SK-N-MC (cell line): Measurements from ENCODE around the gene ARHGAP33.
"Not testable (repeated sequence)": the region's sequence is repeated elsewhere in the genome, so short reads cannot be mapped to it uniquely, and the experiment has no call there.

Experiments used
- DNase-seq: peaks from one replicate; pipeline ENCODE4 v3.0.0-alpha.2; 2011; ENCODE audit warnings: low read depth, low spot score
- H3K27ac ChIP-seq: fragments of 200-600 bp; sonication (generic); 2 replicates; pipeline ENCODE4 v1.5.1; 2016; ENCODE audit warnings: mixed run types
- H3K36me3 ChIP-seq: fragments of 200-600 bp; sonication (generic); 2 replicates; pipeline ENCODE4 v1.6.1; 2017; ENCODE audit warnings: antibody characterized with exemption, low read length, mixed read lengths; ENCODE audit not compliant: insufficient read depth
- H3K4me3 ChIP-seq: fragments of 200-600 bp; sonication (generic); 2 replicates; pipeline ENCODE4 v1.5.1; 2016
- H3K9ac ChIP-seq: fragments of 200-600 bp; sonication (generic); 2 replicates; pipeline ENCODE4 v1.8.0; 2017; ENCODE audit warnings: mixed run types, mixed read lengths; ENCODE audit not compliant: insufficient read length
- H3K9me3 ChIP-seq: fragments of 200-600 bp; sonication (generic); 2 replicates; pipeline ENCODE4 v1.6.1; 2017; ENCODE audit warnings: low read depth, mild to moderate bottlenecking, antibody characterized with exemption, low read length, moderate library complexity, mixed read lengths
- EZH2 ChIP-seq: fragments of 200-600 bp; sonication (generic); IDR thresholded peaks from one replicate; pipeline ENCODE4 v1.6.1; 2017; ENCODE audit warnings: antibody characterized with exemption
- FOXP2 ChIP-seq: optimal IDR thresholded peaks from 2 replicates; pipeline ENCODE3; 2011; ENCODE audit warnings: mild to moderate bottlenecking, moderate library complexity; ENCODE audit not compliant: insufficient read depth; ENCODE audit errors: extremely low read length, control extremely low read depth
- POLR2AphosphoS5 ChIP-seq: IDR thresholded peaks from 2 replicates; pipeline ENCODE4 v1.6.1; 2012; ENCODE audit warnings: mild to moderate bottlenecking, low read depth, low read length, borderline replicate concordance

ARHGAP33 gene

GRCh38 chr19:35789195-35789977 lies 14.0 kb downstream of the ARHGAP33 start:
- no peaks in the 10 kb centered on the region for H3K36me3 ChIP-seq
- no peaks in the 10 kb centered on the region for H3K9me3 ChIP-seq
- TF ChIP-seq POLR2AphosphoS5: no peak
- H3K4me3 ChIP-seq: no peak overlapping the region
- H3K9ac ChIP-seq: no peak overlapping the region
- no peak for DNase-seq
- H3K27ac ChIP-seq: no peak overlapping the region

- no peaks in the 10 kb centered on the region for H3K36me3 ChIP-seq
- no peak overlapping the region for H3K9ac ChIP-seq
- H3K4me3 ChIP-seq: no peak overlapping the region
- TF ChIP-seq FOXP2 (no peak), EZH2 (no peak), POLR2AphosphoS5 (no peak)
- no peak for DNase-seq
- no peaks in the 10 kb centered on the region for H3K9me3 ChIP-seq
- H3K27ac ChIP-seq: no peak overlapping the region
Measured at GRCh38 chr19:35789978-35790944, 14.9 kb downstream of the ARHGAP33 start.

GRCh38 chr19:35790981-35791813 lies 15.8 kb downstream of the ARHGAP33 start:
- no peak overlapping the region for H3K27ac ChIP-seq
- no peaks in the 10 kb centered on the region for H3K9me3 ChIP-seq

GRCh38 chr19:35791814-35792279 lies 16.5 kb downstream of the ARHGAP33 start:
- no peak overlapping the region for H3K9ac ChIP-seq
- H3K27ac ChIP-seq: no peak overlapping the region
- TF ChIP-seq EZH2 (no peak), POLR2AphosphoS5 (no peak), FOXP2 (no peak)
- no peak for DNase-seq
- no peak overlapping the region for H3K4me3 ChIP-seq
- no peaks in the 10 kb centered on the region for H3K9me3 ChIP-seq
- H3K36me3 ChIP-seq: no peaks in the 10 kb centered on the region

More at GRCh38 chr19:35790981-35791813, 15.8 kb downstream of the ARHGAP33 start:
- H3K4me3 ChIP-seq: no peak overlapping the region
- DNase-seq: no peak
- TF ChIP-seq FOXP2 (no peak), POLR2AphosphoS5 (no peak), EZH2 (no peak)
- H3K9ac ChIP-seq: no peak overlapping the region
- no peaks in the 10 kb centered on the region for H3K36me3 ChIP-seq

GRCh38 chr19:35792312-35792711 lies 16.9 kb downstream of the ARHGAP33 start:
- no peak overlapping the region for H3K4me3 ChIP-seq
- H3K36me3 ChIP-seq: no peaks in the 10 kb centered on the region
- H3K9me3 ChIP-seq: no peaks in the 10 kb centered on the region
- H3K9ac ChIP-seq: no peak overlapping the region
- no peak overlapping the region for H3K27ac ChIP-seq
- DNase-seq: no peak
- TF ChIP-seq POLR2AphosphoS5: no peak
- no peak for TF ChIP-seq FOXP2
- no peak for TF ChIP-seq EZH2

DNA sequence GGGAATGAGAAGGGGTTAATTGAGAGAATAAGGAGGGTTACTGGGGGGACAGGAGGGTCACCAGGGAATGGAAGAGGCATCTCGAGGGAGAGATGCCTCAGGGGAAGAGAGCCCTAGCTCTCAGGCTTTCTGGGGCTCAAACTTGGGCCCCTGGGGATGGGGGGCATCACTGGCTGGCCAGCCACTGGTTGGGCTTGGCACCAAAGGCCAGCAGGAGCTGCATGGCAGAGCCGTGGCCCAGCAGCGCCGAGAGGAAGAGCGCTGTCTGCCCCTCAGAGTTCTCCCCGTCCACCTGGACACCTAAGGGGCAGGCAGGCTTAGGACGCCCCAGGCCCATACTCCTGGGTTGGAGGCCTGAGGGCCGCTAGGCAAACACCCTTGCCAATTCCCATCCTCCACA lies 17.5 kb downstream of the ARHGAP33 start:
- no peaks in the 10 kb centered on the region for H3K9me3 ChIP-seq
- no peak overlapping the region for H3K9ac ChIP-seq
- H3K4me3 ChIP-seq: no peak overlapping the region
- no peak overlapping the region for H3K27ac ChIP-seq
- DNase-seq: no peak
- no peak for TF ChIP-seq FOXP2
- TF ChIP-seq EZH2: no peak
- no peak for TF ChIP-seq POLR2AphosphoS5
- H3K36me3 ChIP-seq: no peaks in the 10 kb centered on the region

DNA sequence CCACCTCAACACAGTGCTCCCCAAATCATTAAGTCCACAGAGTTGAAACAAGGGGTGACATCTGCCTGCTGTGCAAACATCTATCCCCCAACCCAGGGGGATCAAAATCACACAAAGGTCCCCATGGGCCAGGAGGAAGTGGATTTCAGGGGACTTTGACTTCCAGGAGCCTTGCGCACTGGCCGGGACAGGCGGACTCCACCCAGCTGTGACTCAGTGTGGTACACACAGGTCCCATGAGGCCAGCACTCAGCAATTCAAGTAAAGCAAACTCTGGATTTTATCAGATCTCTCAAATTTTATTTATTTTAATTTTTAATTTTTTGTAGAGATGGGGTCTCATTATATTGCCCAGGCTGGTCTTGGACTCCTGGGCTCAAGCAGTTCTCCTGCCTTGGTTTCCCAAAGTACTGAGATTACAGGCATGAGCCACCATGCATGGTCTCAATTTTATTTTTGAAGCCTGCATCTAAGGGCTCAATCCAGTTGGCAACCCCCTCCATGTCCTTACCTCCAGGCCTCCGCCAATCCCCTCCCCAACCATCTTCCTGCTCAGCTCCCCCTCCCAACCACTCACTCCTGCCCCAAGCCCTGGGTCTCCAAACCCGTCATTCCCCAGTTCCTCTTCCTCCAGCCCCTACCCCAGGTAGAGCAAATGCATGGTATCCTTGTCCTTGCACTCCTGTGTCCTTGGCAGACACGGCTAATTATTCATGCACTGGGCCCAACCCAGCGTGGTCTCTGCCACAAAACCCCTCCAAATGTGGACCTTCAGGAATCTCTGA lies 18.2 kb downstream of the ARHGAP33 start:
- no peak for DNase-seq

GRCh38 chr19:35795564-35795963 lies 20.2 kb downstream of the ARHGAP33 start:
- H3K9me3 ChIP-seq, H3K36me3 ChIP-seq, H3K9ac ChIP-seq, H3K27ac ChIP-seq, DNase-seq, H3K4me3 ChIP-seq: not testable (repeated sequence)

More for the DNA sequence above, 18.2 kb downstream of the ARHGAP33 start:
- H3K27ac ChIP-seq: no peak overlapping the region
- H3K9ac ChIP-seq: no peak overlapping the region
- H3K9me3 ChIP-seq: no peaks in the 10 kb centered on the region
- H3K4me3 ChIP-seq: no peak overlapping the region
- H3K36me3 ChIP-seq: no peaks in the 10 kb centered on the region
- TF ChIP-seq FOXP2: no peak
- TF ChIP-seq POLR2AphosphoS5: no peak
- TF ChIP-seq EZH2: no peak
